K562 (cell line): ENCODE results near the gene HSD11B2. TPM values are rescaled to one million over a fixed set of nuclear protein-coding genes. Genes with fewer than 3 reads are reported as not detected.

Source experiments
- CEBPZ ChIP-seq: fragments of 150-350 bp; IDR thresholded peaks from 2 replicates; pipeline ENCODE4 v1.6.1; 2014; ENCODE audit warnings: low read depth, mild to moderate bottlenecking, low read length, borderline replicate concordance
- FIP1L1 ChIP-seq: fragments of 200-400 bp; formaldehyde crosslinking; IDR thresholded peaks from 2 replicates; pipeline ENCODE4 v1.6.1; 2018; ENCODE audit warnings: mild to moderate bottlenecking, low read depth, low read length; ENCODE audit not compliant: poor library complexity, severe bottlenecking
- IRF9 ChIP-seq: fragments of 450-650 bp; IDR thresholded peaks from 2 replicates; pipeline ENCODE4 v1.6.1; 2016; ENCODE audit warnings: missing biosample characterization, missing genetic modification characterization
- MXI1 ChIP-seq: IDR thresholded peaks from 2 replicates; pipeline ENCODE4 v1.6.1; 2011; ENCODE audit warnings: low read depth, mild to moderate bottlenecking, improper control_type of control experiment, low read length
- NR3C1 ChIP-seq: sonication (generic); formaldehyde crosslinking; IDR thresholded peaks from 2 replicates; pipeline ENCODE4 v1.8.1; 2022; ENCODE audit warnings: missing genetic modification reagents
- SMAD1 ChIP-seq: fragments of 150-350 bp; IDR thresholded peaks from 2 replicates; pipeline ENCODE4 v1.6.1; 2014; ENCODE audit warnings: low read length, low read depth; ENCODE audit not compliant: partially characterized antibody
- ZNF224 ChIP-seq: sonication (generic); formaldehyde crosslinking; IDR thresholded peaks from 2 replicates; pipeline ENCODE4 v1.8.0; 2022; ENCODE audit warnings: mild to moderate bottlenecking, missing genetic modification reagents
- ZNF407 ChIP-seq: fragments of 450-650 bp; IDR thresholded peaks from 2 replicates; pipeline ENCODE4 v1.6.1; 2016; ENCODE audit warnings: low read depth
- polyA plus RNA-seq, 8 experiments: library from polyadenylated mRNA; depleted of rRNA in 4 of 8; stranded (reverse) in 5 of 8; unstranded in 3 of 8; fragments of >200 nt; fragmentation: Nextera tagmentation in 2 of 8; fragmentation: Illumina TruSeq in 1 of 8; extraction: Ambion mirVana in 2 of 8; extraction: Trizol in 1 of 8; gene quantifications; 2 replicates each; pipeline versions ENCODE4 v1.2.1 to v1.2.3, GENCODE V29; 2011 to 2014; ENCODE audit warnings: inconsistent platforms in 1 of 8, missing spikeins in 1 of 8
- total RNA-seq, 7 experiments: library from RNA; depleted of rRNA in 6 of 7; stranded (reverse); fragments of >200 nt in 6 of 7; fragmentation: Illumina TruSeq in 2 of 7; extraction: Trizol in 2 of 7; gene quantifications; 2 replicates each; pipeline versions ENCODE4 v1.2.1 to v1.2.3, GENCODE V29; 2011 to 2021; ENCODE audit warnings: low replicate concordance in 1 of 7

The HSD11B2 gene
- total and polyA plus RNA-seq, 9 of the 15 experiments (the other 6 are each of a cell fraction or from before 2014, with no cell fraction given), result 0.08 to 2.0 (median 0.79) TPM

- no peak for TF ChIP-seq ZNF407
- TF ChIP-seq CEBPZ, result no peak
- TF ChIP-seq SMAD1, result no peak
- no peak for TF ChIP-seq IRF9
- TF ChIP-seq ZNF224, result no peak
- TF ChIP-seq NR3C1 (CRISPR knock-in tag), result no peak
- TF ChIP-seq MXI1, result peak; percentile 54; the same call in 1 of the 2 replicates
- no peak for TF ChIP-seq FIP1L1
These were observed 37.7 kb upstream of the HSD11B2 start, which contains the start of gene TPPP3 (continued) for GRCh38 chr16:67393111-67393787.
